ENCODE measurements around the gene ASCC2. TPM values are rescaled to one million over a fixed set of nuclear protein-coding genes. Genes with fewer than 3 reads are reported as not detected.

Gene ASCC2
- total and polyA plus RNA-seq, 2 donors (not counting 3 experiments of a cell fraction or from before 2014, with no cell fraction given) = 43.6 to 60.7 TPM

DNA sequence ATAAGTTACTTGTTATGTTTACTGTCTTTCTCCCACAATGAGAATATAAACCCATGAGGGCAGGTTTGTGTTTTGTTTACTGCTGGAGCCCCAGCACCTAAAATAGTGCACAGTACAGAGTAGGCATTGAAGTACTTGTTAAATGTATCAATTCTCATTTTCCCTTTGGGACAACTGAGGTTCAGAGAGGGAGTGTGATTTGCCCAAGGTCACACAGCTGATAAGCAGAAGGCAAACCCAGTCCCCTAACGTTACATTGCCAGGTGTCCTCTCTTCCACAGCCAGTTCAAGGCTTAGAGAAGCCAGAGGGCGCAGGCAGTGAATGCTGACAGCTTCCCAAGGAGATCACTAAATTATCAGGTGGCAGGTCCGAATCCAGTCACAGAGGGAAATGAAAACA is 88.0 kb downstream of the ASCC2 start:
- H3K27ac ChIP-seq (ENCODE audit: insufficient read depth, low read depth, low read length) = no peak overlapping the region
- no peak for FAIRE-seq
- no TSS peak for BruUV-seq (replicated peaks)
- intact Hi-C loops (cut with micrococcal nuclease) (no loop called here), dilution Hi-C loops (cut with MboI; ENCODE audit: extremely low pct_ligation_motif_present, low sequenced_read_pairs) (no loop called here)
- no peak overlapping the region for H3K9ac ChIP-seq (replicated peaks; ENCODE audit: extremely low read depth, insufficient read depth, low read length)
- ChIA-PET CTCF (no interaction called here), POLR2A (interaction anchor here (0.6 kb wide), 1 partner anchor 305 kb away, joined by 3 read pairs; no protein-coding TSS in a partner anchor)
- H4K20me1 ChIP-seq (replicated peaks; ENCODE audit: control insufficient read depth, extremely low read depth, insufficient read depth, low read length) = no peaks in the 10 kb centered on the region
- H3K9me3 ChIP-seq (replicated peaks; ENCODE audit: control insufficient read depth, insufficient read depth, low read length) = no peaks in the 10 kb centered on the region
- TF ChIP-seq JUN (IDR thresholded peaks at IDR 0.05; ENCODE audit: borderline replicate concordance, insufficient read depth, insufficient read length, low read depth) (no peak), MAX (IDR thresholded peaks at IDR 0.05; ENCODE audit: insufficient read depth, insufficient read length) (no peak), POLR2A (IDR thresholded peaks at IDR 0.05; ENCODE audit: low read depth, low read length) (no peak), GATA2 (IDR thresholded peaks at IDR 0.05; ENCODE audit: insufficient read depth, insufficient read length, low read depth, low read length) (no peak), MYC (IDR thresholded peaks at IDR 0.05; ENCODE audit: low read depth, low read length) (no peak), FOS (IDR thresholded peaks at IDR 0.05; ENCODE audit: borderline replicate concordance, insufficient read depth, low read length) (no peak), POLR2AphosphoS5 (IDR thresholded peaks at IDR 0.05; ENCODE audit: insufficient read depth, low read depth, low read length) (no peak), EZH2 (IDR thresholded peaks at IDR 0.05; ENCODE audit: borderline replicate concordance, low read depth, low read length, severe bottlenecking) (no peak)
- TF ChIP-seq, protein P1, sequence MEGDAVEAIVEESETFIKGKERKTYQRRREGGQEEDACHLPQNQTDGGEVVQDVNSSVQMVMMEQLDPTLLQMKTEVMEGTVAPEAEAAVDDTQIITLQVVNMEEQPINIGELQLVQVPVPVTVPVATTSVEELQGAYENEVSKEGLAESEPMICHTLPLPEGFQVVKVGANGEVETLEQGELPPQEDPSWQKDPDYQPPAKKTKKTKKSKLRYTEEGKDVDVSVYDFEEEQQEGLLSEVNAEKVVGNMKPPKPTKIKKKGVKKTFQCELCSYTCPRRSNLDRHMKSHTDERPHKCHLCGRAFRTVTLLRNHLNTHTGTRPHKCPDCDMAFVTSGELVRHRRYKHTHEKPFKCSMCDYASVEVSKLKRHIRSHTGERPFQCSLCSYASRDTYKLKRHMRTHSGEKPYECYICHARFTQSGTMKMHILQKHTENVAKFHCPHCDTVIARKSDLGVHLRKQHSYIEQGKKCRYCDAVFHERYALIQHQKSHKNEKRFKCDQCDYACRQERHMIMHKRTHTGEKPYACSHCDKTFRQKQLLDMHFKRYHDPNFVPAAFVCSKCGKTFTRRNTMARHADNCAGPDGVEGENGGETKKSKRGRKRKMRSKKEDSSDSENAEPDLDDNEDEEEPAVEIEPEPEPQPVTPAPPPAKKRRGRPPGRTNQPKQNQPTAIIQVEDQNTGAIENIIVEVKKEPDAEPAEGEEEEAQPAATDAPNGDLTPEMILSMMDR (IDR thresholded peaks at IDR 0.05; ENCODE audit: extremely low read depth in 1 of 2, insufficient read depth in 1 of 2, low read depth in 1 of 2, low read length in 2 of 2) = no peak
- no peaks in the 10 kb centered on the region for H3K4me1 ChIP-seq (ENCODE audit: control insufficient read depth, extremely low read depth, insufficient read depth, low read length)
- no peaks in the 10 kb centered on the region for H3K9me1 ChIP-seq (replicated peaks; ENCODE audit: control insufficient read depth, extremely low read depth, insufficient read depth, low read length)
- no peak overlapping the region for H3K4me2 ChIP-seq (ENCODE audit: insufficient read depth, low read length)
- no peak overlapping the region for H3K4me3 ChIP-seq (replicated peaks in 1 of 3; ENCODE audit: insufficient read depth in 1 of 3, low read depth in 1 of 3, low read length in 3 of 3)
- H3K36me3 ChIP-seq (ENCODE audit: control insufficient read depth in 2 of 2, extremely low read depth in 1 of 2, insufficient read depth in 2 of 2, low read length in 2 of 2) = peaks cover 0 to 4% of the 10 kb centered on the region in 2 experiments
- H2AFZ ChIP-seq (ENCODE audit: low read depth, low read length) = no peak overlapping the region
- H3K27me3 ChIP-seq (ENCODE audit: control insufficient read depth in 2 of 2, insufficient read depth in 2 of 2, low read length in 2 of 2) = no peaks in the 10 kb centered on the region
- H3K79me2 ChIP-seq (ENCODE audit: control insufficient read depth, insufficient read depth, low read length) = no peaks in the 10 kb centered on the region
- DNase-seq (ENCODE audit: low read depth, low spot score) = no peak

All from endothelial cell of umbilical vein (primary cell).